ENCODE measurements around the gene LST1. TPM values are rescaled to one million over a fixed set of nuclear protein-coding genes. Genes with fewer than 3 reads are reported as not detected.
"Not testable (repeated sequence)": the region's sequence is repeated elsewhere in the genome, so short reads cannot be mapped to it uniquely, and the experiment has no call there.

Gene LST1
- total and polyA plus RNA-seq, 9 donors = 5.0 to 9.0 (median 7.0) TPM

DNA sequence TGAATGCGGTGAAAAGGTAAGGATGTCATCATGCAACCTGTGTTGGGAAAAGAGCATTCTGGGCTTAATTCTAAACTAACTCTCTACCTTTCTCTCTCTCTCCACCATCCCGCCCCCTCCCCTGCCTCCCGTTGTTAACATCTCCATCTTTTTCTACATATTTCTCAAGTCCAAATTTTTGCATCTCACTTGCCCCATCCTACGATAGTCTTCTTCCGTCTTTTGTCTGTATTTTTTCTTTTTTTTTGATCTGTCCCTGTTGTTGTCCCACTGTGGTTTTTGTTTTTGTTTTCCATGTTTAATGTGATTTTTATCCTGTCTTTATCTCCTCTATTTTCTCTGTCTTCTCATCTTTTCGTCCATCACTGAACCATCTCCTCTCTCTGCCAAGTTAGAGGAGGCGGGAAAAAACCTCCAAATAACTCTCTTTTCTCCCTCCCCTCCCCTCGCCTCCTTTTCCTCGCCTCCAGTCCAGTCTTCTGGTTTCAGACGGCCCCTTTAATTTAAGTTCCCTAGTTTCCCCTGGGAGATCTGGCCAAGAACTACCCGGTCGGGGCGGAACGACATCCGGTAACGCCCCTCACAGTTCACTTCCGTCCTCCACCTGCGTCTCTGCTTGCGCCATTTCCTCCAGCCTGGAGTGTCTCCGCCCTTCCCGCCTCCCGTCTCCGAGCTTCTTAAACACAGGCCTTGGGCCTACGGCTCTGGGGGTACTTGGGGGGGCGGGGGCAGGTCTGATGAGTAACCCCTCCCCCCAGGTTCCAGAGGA, 38.9 kb upstream of the LST1 start, which contains the start of gene NFKBIL1:
Gene NFKBIL1, plus strand, starts transcription at position 651 of the 769 bp plus-strand sequence. Its CDS starts 87 bp downstream, at position 738.
- 0% methylated on average over 13 of the region's 25 CpGs for WGBS (ENCODE audit: insufficient coverage)
- H3K36me3 ChIP-seq (ENCODE audit: control insufficient read depth, insufficient read depth, low read length) = peaks cover 24% of the 10 kb centered on the region
- H3K27me3 ChIP-seq (ENCODE audit: control insufficient read depth, insufficient read depth, low read length) = no peaks in the 10 kb centered on the region
- no peaks in the 10 kb centered on the region for H3K9me3 ChIP-seq (replicated peaks; ENCODE audit: control insufficient read depth, low read depth, low read length)
- H3K4me1 ChIP-seq (ENCODE audit: control insufficient read depth, insufficient read depth, low read length) = peaks cover 19% of the 10 kb centered on the region
- peak within 1 kb of the TSS; percentile 66 for H3K27ac ChIP-seq (ENCODE audit: low read length)
- H3K4me3 ChIP-seq (ENCODE audit: low read length) = peak within 1 kb of the TSS; percentile 33
- peak; percentile 100 for DNase-seq

DNA sequence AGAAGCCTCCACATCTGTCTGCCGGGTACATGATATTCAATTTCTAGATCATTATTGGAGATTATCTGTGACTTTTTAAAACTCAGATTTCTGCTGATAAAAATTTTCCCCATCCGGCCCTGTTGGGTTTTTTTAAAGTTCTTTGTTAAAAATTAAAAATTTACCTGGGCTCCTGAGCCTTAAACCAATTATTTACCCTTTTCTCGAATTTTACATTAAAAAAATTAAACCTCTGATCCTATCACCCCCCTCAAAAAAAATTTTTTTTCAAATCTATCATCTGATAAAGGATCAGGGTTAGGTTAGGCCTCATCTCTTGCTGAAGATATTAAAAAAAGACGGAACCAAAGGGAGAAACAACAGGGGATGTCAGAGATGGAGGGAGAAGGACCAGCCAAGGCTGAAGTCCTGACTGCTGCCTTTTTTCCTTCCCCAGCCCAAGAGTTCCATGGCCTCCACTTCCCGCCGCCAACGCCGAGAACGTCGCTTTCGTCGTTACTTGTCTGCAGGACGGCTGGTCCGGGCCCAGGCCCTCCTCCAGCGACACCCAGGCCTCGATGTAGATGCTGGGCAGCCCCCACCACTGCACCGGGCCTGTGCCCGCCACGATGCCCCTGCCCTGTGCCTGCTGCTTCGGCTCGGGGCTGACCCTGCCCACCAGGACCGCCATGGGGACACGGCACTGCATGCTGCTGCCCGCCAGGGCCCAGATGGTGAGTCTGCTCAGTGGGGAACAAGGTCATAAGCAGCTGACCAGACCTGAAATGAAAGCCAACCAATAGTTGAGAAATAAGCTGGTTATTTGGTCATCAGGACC, 38.1 kb upstream of the LST1 start:
- H3K27me3 ChIP-seq (ENCODE audit: control insufficient read depth, insufficient read depth, low read length) = no peaks in the 10 kb centered on the region
- DNase-seq = no peak
- no peaks in the 10 kb centered on the region for H3K9me3 ChIP-seq (replicated peaks; ENCODE audit: control insufficient read depth, low read depth, low read length)
- peak overlapping the region; percentile 33 for H3K4me3 ChIP-seq (ENCODE audit: low read length)
- H3K4me1 ChIP-seq (ENCODE audit: control insufficient read depth, insufficient read depth, low read length) = peaks cover 14% of the 10 kb centered on the region
- WGBS (ENCODE audit: insufficient coverage) = 87% methylated on average over 21 of the region's 24 CpGs
- H3K36me3 ChIP-seq (ENCODE audit: control insufficient read depth, insufficient read depth, low read length) = peaks cover 25% of the 10 kb centered on the region
- peak overlapping the region; percentile 66 for H3K27ac ChIP-seq (ENCODE audit: low read length)

DNA sequence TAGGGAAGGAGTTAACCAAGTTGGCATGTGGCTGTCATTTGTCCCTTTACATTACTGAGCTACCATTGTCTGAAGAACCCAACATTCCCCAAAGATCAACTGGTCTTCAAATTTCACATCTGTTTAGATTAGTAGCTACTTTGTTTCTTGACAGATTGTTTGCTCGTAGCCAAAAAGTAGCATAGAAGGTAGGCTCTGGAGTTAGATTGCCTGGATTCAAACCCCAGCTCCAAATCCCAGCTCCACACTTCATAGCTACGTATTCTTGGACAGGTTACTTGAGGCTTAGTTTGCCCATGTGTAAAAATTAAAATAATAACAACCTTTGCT, 37.6 kb upstream of the LST1 start:
- no peak overlapping the region for H3K4me3 ChIP-seq (ENCODE audit: low read length)
- WGBS (ENCODE audit: insufficient coverage) = no CpG with 5 or more reads among the region's 2 CpGs
- peaks cover 12% of the 10 kb centered on the region for H3K4me1 ChIP-seq (ENCODE audit: control insufficient read depth, insufficient read depth, low read length)
- no peaks in the 10 kb centered on the region for H3K9me3 ChIP-seq (replicated peaks; ENCODE audit: control insufficient read depth, low read depth, low read length)
- no peaks in the 10 kb centered on the region for H3K27me3 ChIP-seq (ENCODE audit: control insufficient read depth, insufficient read depth, low read length)
- DNase-seq = no peak
- peaks cover 27% of the 10 kb centered on the region for H3K36me3 ChIP-seq (ENCODE audit: control insufficient read depth, insufficient read depth, low read length)
- H3K27ac ChIP-seq (ENCODE audit: low read length) = no peak overlapping the region

DNA sequence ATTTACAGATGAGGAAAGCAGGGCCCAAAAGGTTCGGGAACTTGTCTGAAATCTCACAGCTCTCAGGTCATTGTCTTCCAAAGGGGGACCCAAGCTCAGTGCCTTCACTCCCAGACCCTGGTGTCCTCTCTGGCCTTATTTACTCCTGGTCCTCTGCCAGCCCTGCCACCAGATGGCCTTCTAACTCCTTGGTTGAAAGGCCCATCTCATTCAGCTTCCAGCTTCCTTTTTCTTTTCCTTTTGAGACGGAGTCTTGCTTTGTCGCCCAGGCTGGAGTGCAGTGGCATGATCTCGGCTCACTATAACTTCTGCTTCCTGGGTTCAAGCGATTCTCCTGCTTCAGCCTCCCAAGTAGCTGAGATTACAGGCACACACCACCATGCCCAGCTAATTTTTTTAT, 34.7 kb upstream of the LST1 start:
- H3K27ac ChIP-seq (ENCODE audit: low read length) = not testable (repeated sequence)
- DNase-seq = peak; percentile 73

DNA sequence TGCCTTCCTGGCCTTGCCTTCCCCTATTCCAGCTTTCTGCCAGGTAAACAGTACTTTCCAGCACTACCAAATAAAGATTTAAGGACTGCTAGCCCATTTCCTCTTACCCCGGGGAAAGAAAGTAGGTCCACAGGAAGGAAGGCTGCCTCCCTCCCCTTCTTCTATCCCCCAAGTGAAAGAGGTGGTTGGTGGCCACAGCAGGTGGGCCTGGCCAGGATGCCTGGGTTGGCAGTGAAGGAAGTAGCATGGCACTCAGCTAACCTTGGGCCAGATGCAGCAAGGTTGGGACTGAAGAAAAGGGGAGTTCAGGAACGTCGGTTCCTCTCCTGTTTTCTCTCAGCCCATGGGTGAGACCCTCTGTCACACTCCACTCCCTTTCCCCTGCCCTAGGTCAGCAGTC, 29.8 kb upstream of the LST1 start:
- H3K27ac ChIP-seq (ENCODE audit: low read length) = no peak overlapping the region
- H3K4me1 ChIP-seq (ENCODE audit: control insufficient read depth, insufficient read depth, low read length) = peaks cover 26% of the 10 kb centered on the region
- no peak overlapping the region for H3K4me3 ChIP-seq (ENCODE audit: low read length)
- DNase-seq = no peak
- peaks cover 49% of the 10 kb centered on the region for H3K36me3 ChIP-seq (ENCODE audit: control insufficient read depth, insufficient read depth, low read length)
- 70% methylated on average over 2 of the region's 3 CpGs for WGBS (ENCODE audit: insufficient coverage)
- no peaks in the 10 kb centered on the region for H3K9me3 ChIP-seq (replicated peaks; ENCODE audit: control insufficient read depth, low read depth, low read length)
- no peaks in the 10 kb centered on the region for H3K27me3 ChIP-seq (ENCODE audit: control insufficient read depth, insufficient read depth, low read length)

More for the DNA sequence above, 34.7 kb upstream of the LST1 start:
- H3K4me3 ChIP-seq (ENCODE audit: low read length); H3K9me3 ChIP-seq (replicated peaks; ENCODE audit: control insufficient read depth, low read depth, low read length); H3K27me3 ChIP-seq (ENCODE audit: control insufficient read depth, insufficient read depth, low read length); H3K4me1 ChIP-seq (ENCODE audit: control insufficient read depth, insufficient read depth, low read length): not testable (repeated sequence)
- WGBS (ENCODE audit: insufficient coverage) = 58% methylated on average over 4 of the region's 5 CpGs
- peaks cover 34% of the 10 kb centered on the region for H3K36me3 ChIP-seq (ENCODE audit: control insufficient read depth, insufficient read depth, low read length)

DNA sequence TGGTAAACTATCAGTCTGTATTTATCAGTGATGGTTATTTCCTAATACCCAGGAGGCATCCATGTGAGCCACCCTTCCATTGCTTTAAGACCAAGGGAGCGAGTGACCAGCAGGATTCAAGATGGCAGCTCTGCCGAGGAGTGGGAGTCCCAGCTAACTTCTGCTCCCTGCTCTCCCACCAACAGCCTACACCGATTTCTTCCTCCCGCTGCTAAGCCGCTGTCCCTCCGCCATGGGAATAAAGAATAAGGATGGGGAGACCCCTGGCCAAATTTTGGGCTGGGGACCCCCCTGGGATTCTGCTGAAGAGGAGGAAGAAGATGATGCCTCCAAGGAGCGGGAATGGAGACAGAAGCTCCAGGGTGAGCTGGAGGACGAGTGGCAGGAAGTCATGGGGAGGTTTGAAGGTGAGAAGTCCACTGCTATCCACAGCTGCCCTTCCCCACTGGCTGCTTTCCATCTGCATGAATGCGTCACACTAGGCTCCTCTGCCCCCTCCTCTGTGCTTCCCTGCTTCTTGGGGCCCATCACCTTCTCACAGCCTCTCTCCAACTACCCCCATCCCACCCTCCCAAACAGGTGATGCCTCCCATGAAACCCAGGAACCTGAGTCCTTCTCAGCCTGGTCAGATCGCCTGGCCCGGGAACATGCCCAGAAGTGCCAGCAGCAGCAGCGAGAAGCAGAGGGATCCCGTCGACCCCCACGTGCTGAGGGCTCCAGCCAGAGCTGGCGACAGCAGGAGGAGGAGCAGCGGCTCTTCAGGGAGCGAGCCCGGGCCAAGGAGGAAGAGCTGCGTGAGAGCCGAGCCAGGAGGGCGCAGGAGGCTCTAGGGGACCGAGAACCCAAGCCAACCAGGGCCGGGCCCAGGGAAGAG, 28.4 kb upstream of the LST1 start:
- H3K9me3 ChIP-seq (replicated peaks; ENCODE audit: control insufficient read depth, low read depth, low read length) = no peaks in the 10 kb centered on the region
- 69% methylated on average over 17 of the region's 24 CpGs for WGBS (ENCODE audit: insufficient coverage)
- H3K27me3 ChIP-seq (ENCODE audit: control insufficient read depth, insufficient read depth, low read length) = no peaks in the 10 kb centered on the region
- H3K4me1 ChIP-seq (ENCODE audit: control insufficient read depth, insufficient read depth, low read length) = peaks cover 28% of the 10 kb centered on the region
- DNase-seq = no peak
- H3K36me3 ChIP-seq (ENCODE audit: control insufficient read depth, insufficient read depth, low read length) = peaks cover 47% of the 10 kb centered on the region
- peak overlapping the region; percentile 35 for H3K27ac ChIP-seq (ENCODE audit: low read length)
- no peak overlapping the region for H3K4me3 ChIP-seq (ENCODE audit: low read length)

DNA sequence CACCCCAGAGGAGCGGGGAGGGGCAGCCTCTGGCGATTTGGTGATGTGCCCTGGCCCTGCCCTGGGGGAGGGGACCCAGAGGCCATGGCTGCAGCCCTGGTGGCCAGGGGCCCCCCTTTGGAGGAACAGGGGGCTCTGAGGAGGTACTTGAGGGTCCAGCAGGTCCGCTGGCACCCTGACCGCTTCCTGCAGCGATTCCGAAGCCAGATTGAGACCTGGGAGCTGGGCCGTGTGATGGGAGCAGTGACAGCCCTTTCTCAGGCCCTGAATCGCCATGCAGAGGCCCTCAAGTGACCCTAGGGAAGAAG, 27.8 kb upstream of the LST1 start:
- no peaks in the 10 kb centered on the region for H3K9me3 ChIP-seq (replicated peaks; ENCODE audit: control insufficient read depth, low read depth, low read length)
- H3K4me3 ChIP-seq (ENCODE audit: low read length) = no peak overlapping the region
- no peaks in the 10 kb centered on the region for H3K27me3 ChIP-seq (ENCODE audit: control insufficient read depth, insufficient read depth, low read length)
- no peak for DNase-seq
- peak overlapping the region; percentile 35 for H3K27ac ChIP-seq (ENCODE audit: low read length)
- peaks cover 28% of the 10 kb centered on the region for H3K4me1 ChIP-seq (ENCODE audit: control insufficient read depth, insufficient read depth, low read length)
- H3K36me3 ChIP-seq (ENCODE audit: control insufficient read depth, insufficient read depth, low read length) = peaks cover 43% of the 10 kb centered on the region
- 88% methylated on average over 8 of the region's 8 CpGs for WGBS (ENCODE audit: insufficient coverage)

DNA sequence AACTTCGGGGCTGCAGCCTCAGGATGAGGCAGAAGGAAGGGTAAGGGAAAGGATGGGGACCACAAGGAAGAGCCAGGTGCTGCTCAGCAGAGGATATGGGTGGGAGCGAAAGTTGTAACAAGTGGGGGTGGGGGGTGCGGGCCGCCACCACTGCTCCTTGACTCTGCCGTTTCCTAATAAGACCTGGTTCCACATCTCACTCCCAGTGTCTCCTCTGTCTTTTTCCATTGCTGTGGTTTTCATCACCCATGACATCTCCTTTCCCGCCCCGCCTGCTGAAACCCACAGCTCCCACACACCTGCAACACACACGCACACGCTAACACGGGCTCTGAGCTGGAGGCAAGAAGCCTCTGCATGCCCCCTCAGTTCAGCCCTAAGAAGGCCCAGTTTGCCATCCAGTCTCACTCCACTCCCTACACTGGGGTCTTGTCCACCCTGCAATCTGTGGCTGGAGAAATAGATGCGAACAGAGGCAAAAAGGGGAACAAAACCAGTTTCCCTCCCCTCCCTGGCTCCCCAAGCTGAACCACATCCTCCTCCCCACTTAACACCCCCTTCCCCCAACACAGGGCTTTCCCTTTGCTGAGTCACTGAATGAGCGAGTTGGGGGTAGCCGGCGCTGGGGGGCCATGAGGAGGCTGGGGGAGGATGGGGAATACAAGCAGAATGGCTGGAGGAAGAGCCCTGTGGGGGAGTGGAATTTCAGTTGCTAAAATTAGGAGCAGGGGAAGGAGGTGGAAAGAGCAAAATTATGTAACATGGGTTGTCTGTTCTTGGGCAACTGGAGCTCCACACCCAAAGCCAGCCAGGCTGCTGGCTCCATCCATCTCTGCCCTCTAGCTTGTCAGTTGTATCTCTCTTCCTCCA, 27.2 kb upstream of the LST1 start:
- Histone ChIP-seq H3K4me3 (ENCODE audit: low read length) (no peak overlapping the region), H3K4me1 (ENCODE audit: control insufficient read depth, insufficient read depth, low read length) (peaks cover 28% of the 10 kb centered on the region), H3K9me3 (replicated peaks; ENCODE audit: control insufficient read depth, low read depth, low read length) (no peaks in the 10 kb centered on the region), H3K36me3 (ENCODE audit: control insufficient read depth, insufficient read depth, low read length) (peaks cover 42% of the 10 kb centered on the region), H3K27me3 (ENCODE audit: control insufficient read depth, insufficient read depth, low read length) (no peaks in the 10 kb centered on the region), H3K27ac (ENCODE audit: low read length) (peak overlapping the region; percentile 82)
- 86% methylated on average over 8 of the region's 14 CpGs for WGBS (ENCODE audit: insufficient coverage)
- DNase-seq = peak; percentile 74

DNA sequence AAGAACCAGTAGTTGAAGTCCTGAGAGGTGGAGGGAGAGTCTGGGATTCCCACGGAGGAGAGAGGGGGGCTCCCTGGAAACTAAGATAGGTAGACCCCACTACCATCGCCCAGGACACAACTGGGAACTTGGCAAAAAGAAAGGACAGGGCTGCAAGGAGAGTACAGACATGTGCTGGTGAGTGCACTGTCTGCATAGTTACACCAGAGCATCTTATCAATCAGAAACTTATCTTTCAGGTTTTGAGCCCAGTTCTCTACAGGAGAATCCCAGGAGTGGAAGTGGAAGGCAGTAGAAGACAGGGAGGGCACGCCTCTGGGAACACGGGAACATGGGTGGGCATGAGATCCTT, 26.5 kb upstream of the LST1 start:
- Histone ChIP-seq H3K36me3 (ENCODE audit: control insufficient read depth, insufficient read depth, low read length) (peaks cover 42% of the 10 kb centered on the region), H3K27me3 (ENCODE audit: control insufficient read depth, insufficient read depth, low read length) (no peaks in the 10 kb centered on the region), H3K9me3 (replicated peaks; ENCODE audit: control insufficient read depth, low read depth, low read length) (no peaks in the 10 kb centered on the region), H3K27ac (ENCODE audit: low read length) (peak overlapping the region; percentile 82), H3K4me3 (ENCODE audit: low read length) (no peak overlapping the region), H3K4me1 (ENCODE audit: control insufficient read depth, insufficient read depth, low read length) (peaks cover 28% of the 10 kb centered on the region)
- no peak for DNase-seq
- WGBS (ENCODE audit: insufficient coverage) = 91% methylated on average over 3 of the region's 4 CpGs
